GM18907 (cell line): ENCODE results near the gene SLC4A7.
"Not testable (repeated sequence)": the region's sequence is repeated elsewhere in the genome, so short reads cannot be mapped to it uniquely, and the experiment has no call there.

Source experiments
- ATAC-seq: cut with Tn5 transposase; IDR thresholded peaks from one replicate; pipeline ENCODE4 v1.9.1; 2021; ENCODE audit warnings: mild to moderate bottlenecking, moderate library complexity; ENCODE audit not compliant: unreplicated experiment

Gene SLC4A7

GRCh38 chr3:27366062-27366591 is 118.1 kb downstream of the SLC4A7 start:
- no peak for ATAC-seq

GRCh38 chr3:27360113-27361078 is 123.8 kb downstream of the SLC4A7 start:
- peak; percentile 64 for ATAC-seq

DNA sequence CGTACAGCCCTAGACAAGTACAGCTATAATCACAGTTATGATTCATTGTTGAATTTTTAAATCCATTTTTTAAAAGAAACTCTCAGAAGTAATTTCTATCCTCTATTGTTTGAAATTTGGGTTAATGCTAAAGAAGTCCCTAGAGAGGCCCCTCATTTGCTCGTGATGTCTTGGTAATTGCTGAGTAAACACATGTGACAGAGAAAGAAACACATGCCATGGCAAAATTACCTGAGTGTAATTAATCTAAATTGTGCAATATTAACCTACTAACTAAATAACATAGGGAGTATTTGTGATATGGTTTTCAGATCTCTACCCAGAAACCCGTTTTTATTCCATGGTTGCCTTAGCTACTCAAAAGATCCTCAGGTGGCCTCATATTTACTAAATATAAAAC is 125.8 kb downstream of the SLC4A7 start:
- ATAC-seq, result no peak

GRCh38 chr3:27357665-27358258 is 126.4 kb downstream of the SLC4A7 start:
- peak; percentile 90 for ATAC-seq

- ATAC-seq, result no peak
These were observed 127.2 kb downstream of the SLC4A7 start for GRCh38 chr3:27356976-27357375.

- no peak for ATAC-seq
These were observed 129.5 kb downstream of the SLC4A7 start for GRCh38 chr3:27354588-27355203.

DNA sequence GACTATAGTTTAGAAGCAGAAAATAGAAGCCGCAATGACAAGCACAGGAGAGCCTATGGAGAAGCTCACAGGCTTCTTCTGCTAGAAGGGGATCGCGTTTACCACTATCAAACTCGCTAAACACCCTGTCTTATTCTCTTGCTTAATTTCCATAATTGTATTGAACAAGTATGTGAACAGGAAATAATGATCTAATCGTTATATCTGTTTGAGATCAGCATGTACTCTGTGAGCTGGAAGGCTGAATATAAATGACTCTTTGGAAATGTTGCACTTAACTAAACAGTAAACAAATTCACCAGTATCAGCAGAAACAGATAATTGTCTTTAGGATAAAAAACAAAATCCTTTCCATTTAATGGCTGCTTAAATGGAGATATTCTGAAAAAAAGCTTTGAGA is 130.0 kb downstream of the SLC4A7 start:
- no peak for ATAC-seq

GRCh38 chr3:27353221-27353620 is 131.0 kb downstream of the SLC4A7 start:
- no peak for ATAC-seq

- no peak for ATAC-seq
These were observed 132.1 kb downstream of the SLC4A7 start for GRCh38 chr3:27352047-27352446.

GRCh38 chr3:27349832-27350231 is 134.4 kb downstream of the SLC4A7 start:
- peak; percentile 60 for ATAC-seq

DNA sequence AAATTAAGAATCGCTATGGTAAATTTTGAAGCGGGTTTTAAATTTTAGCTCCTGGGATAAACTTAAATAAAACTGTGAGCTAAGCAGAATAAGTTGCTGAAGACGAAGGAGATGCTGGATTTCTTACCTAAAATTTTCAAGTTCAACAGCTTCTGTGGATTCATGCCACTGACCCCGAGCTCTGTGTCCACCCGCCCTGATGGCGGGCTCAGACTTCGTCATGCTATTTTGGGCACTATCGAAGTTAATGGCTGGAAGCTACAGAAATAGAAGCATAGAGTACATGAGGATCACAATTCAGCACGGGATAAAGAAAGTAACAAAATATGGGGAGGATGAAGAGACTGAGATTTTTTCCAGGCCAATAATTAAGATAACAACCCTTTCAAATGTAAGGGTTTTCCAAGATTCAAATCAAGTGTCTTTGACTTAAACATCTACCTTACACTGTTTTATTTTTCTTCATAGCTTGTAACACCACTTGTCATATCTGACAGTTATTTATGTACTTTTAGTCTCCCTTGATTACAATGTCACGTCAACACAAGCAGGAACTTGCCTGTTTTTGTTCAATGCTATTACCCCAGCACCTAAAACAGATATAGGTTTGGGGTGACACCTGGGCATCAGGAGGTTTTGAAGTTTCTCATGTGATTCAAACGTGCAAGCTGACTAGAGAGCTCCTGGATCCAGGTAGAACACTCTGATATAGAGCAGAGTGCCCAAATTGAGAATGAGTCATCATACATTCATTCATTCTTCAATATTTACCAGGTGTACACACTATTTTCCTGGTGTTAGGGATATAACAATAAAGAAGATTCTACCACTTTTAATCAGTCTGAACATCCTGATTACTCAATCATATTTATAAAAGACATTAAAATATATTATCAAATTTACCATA is 138.0 kb downstream of the SLC4A7 start:
- no peak for ATAC-seq

DNA sequence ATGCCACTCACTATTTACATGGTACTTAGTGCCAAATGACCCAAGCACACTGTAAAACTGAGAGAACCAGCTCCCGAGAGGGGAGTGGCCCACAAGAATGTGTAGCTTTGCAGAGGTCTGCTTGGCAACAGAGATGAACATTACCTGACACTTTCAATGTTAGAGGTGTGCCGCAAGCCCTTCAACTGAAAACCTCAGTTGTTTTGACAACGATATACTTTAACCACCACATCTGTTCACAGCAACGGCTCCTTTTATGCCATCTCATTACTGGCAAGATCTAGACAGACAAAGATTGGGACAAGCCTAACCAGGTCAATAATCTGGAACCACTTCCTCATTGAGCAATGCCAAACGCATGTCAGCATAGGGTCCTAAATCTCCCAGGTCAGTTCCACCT is 138.7 kb downstream of the SLC4A7 start:
- ATAC-seq, result no peak

- no peak for ATAC-seq
These were observed 139.1 kb downstream of the SLC4A7 start for GRCh38 chr3:27345045-27345444.

- no peak for ATAC-seq
These were observed 140.0 kb downstream of the SLC4A7 start for GRCh38 chr3:27344192-27344591.

DNA sequence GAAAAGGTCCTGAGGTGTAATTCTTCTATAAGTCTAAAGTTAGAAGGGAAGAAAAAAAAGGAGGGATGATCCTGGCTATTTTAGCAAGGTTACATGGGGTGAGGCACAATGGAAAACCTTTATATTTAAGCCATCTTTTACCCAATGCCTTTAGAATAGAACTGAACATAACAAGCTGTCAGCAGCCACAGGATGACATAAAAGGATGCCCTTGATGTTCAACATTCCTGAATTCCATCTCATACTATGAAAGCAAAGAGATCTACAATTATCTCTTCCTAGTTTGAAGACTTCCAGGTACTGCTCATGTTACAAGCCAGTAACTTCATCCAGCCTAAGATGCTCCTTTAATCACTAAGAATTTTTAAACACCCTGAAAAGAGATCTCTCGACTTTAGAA is 141.9 kb downstream of the SLC4A7 start:
- ATAC-seq, result no peak

DNA sequence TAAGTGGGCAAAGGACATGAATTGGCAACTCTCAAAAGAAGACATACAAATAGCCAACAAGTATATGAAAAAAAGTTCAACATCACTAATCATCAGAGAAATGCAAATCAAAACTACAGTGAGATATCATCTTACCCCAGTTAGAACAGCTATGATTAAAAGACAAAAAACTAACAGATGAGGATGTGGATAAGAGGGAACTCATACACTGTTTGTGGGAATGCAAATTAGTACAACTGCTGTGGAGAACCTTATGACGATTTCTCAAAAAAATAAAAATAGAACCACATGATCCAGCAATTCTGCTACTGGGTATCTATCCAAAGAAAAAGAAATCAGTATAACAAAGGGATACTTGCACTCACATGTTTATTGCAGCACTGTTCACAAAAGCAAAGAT is 143.7 kb downstream of the SLC4A7 start:
- ATAC-seq, result no peak

GRCh38 chr3:27335571-27335970 is 148.6 kb downstream of the SLC4A7 start:
- ATAC-seq, result no peak

DNA sequence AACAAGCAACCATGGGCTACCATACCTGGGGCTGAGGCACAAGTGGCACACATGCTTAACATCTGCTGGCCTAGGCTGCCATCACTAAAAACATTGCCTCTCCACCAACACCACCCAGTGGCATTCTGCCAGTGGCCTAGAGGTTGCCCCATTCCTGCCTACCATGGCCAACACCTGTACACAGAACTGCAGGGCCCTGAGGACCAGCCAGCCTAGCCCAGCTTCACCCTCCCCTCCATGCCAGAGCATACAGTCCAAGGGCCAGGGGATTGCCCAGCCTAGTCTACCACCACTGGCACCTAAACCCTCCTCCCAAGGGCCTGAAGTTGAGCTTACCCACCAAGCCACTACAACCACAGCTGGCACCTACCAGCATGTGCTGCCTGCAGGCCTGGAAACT is 150.3 kb downstream of the SLC4A7 start:
- no peak for ATAC-seq

GRCh38 chr3:27328982-27329762 is 155.0 kb downstream of the SLC4A7 start:
- ATAC-seq, result not testable (repeated sequence)
